ENCODE measurements around the gene PIMREG.

PIMREG gene

GRCh38 chr17:6437956-6438355 lies 6.3 kb upstream of the PIMREG start:
- DNase-seq (ENCODE audit: low spot score), result no peak

GRCh38 chr17:6439951-6440350 lies 4.3 kb upstream of the PIMREG start:
- DNase-seq (ENCODE audit: low spot score), result no peak

- DNase-seq (ENCODE audit: low spot score), result no peak
Observed at GRCh38 chr17:6442775-6443174, 1.5 kb upstream of the PIMREG start.

DNA sequence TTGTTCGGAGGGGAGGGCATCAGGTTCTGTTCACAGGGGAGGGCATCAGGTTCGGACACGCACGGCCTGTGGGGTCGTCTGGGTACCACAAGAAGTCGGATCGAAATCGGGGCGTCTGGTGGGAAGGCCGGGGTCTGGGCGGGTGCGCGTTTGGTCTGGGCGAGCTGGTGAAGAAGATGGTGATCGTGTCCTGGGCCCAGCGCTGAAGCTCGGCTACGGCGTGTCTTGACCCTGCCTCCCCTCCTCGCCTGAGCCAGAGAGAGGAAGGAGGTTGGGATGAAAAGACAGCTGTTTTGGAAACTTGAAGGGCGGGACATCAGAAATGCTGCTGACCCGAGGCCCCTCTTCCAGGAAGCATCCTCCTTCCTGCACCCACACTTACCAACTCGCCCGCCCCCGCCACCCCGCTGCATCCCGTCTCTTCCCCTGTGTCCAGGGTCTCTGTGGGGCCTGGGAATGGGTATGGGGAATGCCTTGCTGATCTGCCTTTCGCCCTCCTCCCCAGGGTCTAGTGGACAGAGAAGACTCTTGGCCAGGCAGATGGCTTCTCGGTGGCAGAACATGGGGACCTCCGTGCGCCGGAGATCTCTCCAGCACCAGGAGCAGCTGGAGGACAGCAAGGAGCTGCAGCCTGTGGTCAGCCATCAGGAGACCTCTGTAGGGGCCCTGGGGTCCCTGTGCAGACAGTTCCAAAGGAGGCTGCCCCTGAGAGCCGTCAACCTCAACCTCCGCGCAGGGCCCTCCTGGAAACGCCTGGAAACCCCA lies 498 bp downstream of the PIMREG start:
- DNase-seq (ENCODE audit: low spot score), result no peak

DNA sequence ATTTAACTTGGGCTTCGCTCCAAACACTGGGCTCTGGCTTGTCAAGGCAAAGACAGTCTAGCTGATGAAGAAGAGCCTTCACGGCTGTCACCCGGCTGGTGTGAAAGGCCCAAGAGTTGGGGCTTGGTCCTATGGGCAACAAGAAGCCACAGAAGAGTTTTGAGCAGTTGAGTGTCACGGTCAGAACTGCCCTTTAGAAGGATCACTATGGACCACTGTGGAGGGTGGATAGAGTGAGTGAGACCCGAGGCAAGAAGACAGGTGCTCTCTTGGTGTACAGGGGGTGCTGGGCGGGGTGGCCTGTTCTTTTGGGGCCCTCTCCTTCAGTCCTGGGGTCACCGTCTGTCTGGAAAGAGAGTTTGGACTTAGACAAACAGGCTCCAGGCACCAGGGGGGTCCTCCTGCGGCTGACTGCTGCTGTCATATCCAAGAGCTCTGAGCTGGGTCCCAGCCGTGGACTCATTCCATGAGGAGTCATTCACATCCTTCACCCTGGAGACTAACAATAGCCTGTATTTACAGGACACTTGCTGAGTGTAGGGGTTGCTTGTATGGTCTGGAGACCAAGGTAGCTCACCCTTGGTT lies 2.4 kb downstream of the PIMREG start:
- DNase-seq (ENCODE audit: low spot score), result no peak

- DNase-seq (ENCODE audit: low spot score), result no peak
Observed at GRCh38 chr17:6448473-6448872, 4.2 kb downstream of the PIMREG start.

GRCh38 chr17:6449307-6449706 lies 5.1 kb downstream of the PIMREG start:
- no peak for DNase-seq (ENCODE audit: low spot score)

GRCh38 chr17:6450926-6451832 lies 6.9 kb downstream of the PIMREG start:
- DNase-seq (ENCODE audit: low spot score), result no peak

DNA sequence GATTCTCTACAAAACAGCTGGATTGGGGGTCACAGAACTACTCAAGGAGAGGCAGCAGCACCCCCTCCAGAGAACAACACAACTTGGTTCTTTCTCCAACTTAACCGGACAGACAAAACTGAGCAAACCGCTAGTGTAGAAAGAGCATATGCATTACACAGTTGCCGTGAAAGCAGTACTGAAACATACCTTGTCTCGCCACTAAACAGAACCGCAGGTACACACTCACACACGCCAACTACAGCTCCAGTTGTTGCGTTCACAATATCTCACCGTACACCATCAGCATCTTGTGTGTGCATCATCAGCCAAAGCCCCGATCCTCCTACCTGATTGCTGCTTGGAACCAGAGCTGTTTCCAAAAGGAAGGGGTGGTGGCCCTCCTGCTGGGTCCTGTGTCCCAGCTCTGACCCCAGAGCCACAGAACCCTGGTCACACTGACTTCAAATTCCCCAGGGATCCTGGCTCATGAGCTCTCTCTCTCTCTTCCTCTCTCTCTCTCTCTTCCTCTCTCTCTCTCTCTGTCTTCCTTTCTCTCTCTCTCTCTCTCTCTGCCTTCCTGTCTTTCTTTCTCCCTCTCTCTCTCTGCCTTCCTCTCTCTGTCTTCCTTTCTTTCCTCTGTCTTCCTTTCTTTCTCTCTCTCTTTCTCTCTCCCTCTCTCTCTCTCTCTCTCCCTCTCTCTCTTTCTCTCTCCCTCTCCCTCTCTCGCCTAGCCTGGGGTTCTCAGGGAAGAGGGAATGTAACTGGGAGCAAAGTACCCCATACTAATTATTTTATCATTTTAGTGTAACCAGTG lies 8.4 kb downstream of the PIMREG start:
- DNase-seq (ENCODE audit: low spot score), result no peak

DNA sequence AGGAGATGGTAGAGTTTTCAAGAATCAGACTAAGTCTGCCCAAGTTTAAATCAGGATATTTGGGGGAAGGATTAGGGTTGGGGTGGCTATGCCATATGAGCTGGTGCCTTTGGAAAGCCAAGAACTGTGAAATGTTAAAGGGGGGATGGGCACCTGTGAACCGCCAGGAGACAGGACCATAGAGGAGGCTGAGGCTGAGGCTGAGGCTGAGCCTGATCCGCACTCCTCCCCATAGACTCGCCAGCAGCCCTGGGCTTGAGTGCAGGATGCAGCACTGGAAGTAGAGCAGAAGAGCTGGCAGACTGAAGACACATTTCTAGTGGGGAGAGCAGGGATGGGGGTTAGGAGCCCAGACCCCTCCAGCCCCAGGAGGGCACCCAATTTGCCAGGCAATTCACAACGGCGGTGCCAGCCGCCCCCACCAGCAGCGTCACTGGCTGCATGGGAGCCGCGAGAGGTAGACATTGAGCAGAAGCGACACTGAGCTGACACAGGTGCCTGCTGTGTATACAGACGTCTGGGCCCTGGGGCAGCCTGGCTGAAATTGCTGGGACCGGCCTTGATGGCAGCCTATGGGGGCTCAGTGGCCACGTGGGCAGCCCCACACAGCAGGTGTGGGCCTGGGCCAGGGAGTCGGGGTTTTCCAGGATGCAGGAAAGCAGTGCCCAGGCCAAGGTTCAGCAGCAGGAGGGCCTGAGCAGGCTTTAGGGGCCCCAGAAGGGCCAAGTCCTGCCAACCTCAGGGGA lies 9.2 kb downstream of the PIMREG start:
- no peak for DNase-seq (ENCODE audit: low spot score)

DNA sequence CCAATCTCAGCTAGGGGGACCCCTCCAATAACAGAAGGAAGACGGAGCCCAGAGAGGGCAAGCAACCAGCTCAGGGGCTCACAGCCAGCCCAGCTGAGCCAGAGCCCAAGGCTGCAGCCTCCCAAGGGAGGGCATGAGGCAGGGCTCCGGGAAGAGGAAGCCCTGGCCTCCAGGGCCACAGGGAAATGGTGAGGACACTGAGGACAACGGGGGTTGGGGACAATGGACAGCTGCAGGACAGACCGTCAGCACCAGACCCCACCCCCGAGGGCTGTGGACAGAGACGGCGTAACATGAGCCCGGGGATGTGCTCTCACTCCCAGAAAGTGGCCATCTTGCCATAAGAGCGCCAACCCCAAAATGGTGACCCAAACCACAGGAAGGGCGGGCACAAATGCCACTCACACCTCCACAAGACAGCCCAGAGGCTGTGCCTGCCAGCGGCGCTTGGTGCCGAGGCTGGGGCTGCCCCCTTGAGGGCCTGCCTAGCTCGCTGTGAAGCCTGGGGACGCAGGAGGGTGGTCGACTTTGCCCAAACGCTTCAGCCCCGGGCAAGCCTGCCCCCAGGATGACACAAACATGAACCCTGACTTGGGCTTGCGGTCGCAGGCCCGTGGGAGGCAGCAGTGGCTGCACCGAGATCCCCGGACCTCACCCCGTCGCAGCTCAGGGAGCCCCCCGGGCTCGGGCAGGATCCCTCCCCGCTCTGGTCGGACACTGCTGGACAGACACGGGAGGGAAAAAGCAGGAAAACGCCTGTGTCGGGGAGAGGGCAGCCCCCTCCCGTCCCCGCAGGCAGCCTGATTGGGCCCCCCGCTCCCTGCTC lies 10.5 kb downstream of the PIMREG start:
- no peak for DNase-seq (ENCODE audit: low spot score)

- no peak for DNase-seq (ENCODE audit: low spot score)
Observed at GRCh38 chr17:6455321-6455705, 11.1 kb downstream of the PIMREG start.

DNA sequence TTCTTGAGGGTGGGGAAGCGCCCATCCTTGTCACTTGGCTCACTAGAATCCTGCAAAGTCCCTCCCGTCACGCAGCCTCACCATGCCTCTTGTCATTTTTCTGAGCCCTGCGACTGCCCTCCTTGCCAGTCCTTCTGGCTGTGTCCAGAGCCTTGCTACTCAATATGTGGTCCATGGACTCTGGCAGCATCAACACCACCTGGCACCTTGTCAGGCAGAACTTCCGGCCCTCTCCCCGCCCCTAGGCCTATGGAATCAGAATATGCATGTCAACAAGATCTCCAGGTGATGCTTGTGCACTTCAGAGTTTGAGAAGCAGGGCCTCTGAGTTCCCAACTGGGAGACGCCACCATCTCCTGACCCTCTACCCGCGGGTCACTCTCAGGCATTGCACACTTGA lies 12.1 kb downstream of the PIMREG start:
- DNase-seq (ENCODE audit: low spot score), result no peak

DNA sequence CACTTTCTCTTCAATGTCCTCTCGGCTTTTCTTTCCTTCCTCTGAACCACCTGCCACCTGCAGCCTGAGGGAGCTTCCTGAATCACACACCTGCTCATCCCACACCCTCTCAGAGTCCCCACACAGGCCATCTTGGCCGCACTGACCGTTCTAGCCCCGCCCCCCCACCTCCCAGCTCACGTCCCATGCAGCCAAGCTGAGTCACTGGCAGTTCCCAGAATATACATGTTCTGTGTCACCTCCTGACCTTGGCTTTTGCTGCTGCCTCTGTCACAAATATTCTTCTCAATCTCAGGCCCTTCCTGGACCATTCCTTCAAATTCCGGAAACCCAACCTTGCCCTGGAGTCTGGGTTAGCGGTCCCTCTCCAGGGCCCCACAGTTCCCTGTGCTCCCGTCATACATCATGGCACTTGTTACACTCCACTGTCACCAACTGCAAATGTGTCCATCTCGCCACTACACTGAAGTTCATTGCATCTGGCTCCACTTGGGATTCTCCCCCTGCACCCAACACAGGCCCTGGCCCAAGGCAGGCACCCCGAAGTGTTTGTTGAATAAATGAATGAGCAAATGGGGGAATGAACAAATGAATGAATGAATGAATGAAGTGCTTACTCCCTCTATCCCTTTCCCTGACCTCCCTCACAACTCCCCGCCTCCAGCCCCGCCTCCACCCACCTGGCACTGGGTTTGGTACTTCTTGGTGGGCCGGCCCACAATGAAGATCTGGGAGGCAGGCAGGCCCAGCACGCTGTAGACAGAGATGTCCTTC lies 12.8 kb downstream of the PIMREG start:
- no peak for DNase-seq (ENCODE audit: low spot score)

- DNase-seq (ENCODE audit: low spot score), result no peak
Observed at GRCh38 chr17:6457688-6458459, 13.6 kb downstream of the PIMREG start.

DNA sequence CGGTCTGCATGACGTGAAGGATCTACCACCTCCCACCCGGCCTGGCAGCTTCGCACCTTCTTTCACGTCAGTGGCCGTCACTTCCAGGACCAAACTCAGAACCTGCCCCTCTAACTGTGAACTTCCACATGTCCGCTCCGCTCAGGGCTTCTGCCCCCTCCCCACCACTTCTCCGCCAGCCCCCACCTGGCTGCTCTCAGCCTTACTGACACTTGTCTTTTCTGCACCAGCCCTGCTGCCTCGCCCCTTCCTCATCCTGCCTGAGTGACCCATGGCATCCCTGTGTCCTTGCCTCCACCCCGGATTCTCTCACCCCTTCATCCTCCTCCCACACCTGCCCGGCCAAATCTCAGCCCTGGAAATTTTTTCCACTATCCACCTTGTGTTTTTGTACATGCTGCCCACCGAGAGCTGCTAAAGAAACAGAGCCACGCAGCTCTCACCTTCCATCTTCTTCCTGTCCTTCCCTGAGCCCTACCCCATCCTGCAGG lies 14.2 kb downstream of the PIMREG start:
- DNase-seq (ENCODE audit: low spot score), result no peak

GRCh38 chr17:6460531-6461161 lies 16.4 kb downstream of the PIMREG start:
- no peak for DNase-seq (ENCODE audit: low spot score)

- DNase-seq (ENCODE audit: low spot score), result no peak
Observed at GRCh38 chr17:6461246-6461645, 17.0 kb downstream of the PIMREG start.

All from cerebellar cortex (tissue), 1 donor.